ENCODE data around the gene ATXN1.
"Not testable (repeated sequence)": the region's sequence is repeated elsewhere in the genome, so short reads cannot be mapped to it uniquely, and the experiment has no call there.

The ATXN1 gene

DNA sequence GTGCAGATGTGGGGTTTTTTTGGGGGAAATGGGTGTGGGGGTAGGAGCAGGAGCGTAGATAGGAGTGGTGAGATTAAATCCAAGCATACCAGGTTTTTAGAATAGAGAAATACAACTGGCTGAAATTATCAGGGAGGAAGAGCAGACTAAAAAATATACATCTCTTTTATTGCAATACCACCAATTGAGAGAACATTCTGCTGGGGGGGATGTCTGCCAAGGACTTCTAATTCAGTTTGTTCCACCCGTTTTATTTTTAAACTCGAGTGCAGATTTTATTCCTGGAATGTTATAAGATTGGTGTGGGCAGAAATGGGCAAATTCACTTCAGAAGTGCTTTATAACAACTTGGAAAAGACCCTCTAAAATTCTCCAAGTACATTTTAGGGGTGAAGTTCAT is 330.2 kb downstream of the ATXN1 start:
- no peak for DNase-seq

DNA sequence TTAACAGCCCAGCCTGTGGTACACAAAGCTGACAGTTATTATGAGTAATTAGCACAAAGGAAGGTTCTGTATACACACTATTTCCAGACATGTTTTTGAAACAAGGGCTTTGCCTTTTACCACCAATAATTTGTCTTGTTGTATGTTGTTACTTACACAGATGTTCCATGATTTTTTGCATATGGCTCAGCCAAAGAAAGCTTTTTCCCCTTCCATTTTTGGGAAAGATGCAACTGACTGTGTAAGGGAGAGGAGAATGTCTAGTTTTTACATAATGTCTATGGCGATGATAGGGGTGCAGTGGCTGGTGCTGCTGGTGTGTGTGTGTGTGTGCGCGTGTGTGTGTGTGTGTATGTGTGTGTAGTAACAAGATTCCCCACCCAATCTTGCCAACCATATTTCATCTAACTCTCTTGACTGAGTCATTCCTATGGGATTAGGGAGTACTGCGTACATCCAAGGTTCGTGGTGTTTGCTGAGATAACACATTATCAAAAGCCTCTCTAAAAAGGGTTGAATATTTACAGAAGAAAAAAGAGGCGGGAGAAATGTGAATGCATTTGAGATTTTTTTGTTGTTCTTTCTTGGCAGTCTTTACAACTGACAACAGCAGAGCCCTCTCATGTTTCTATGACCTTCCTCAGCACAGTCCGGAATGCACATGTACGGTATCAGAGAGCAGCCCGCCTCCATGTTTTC is 330.7 kb downstream of the ATXN1 start:
- DNase-seq = no peak

DNA sequence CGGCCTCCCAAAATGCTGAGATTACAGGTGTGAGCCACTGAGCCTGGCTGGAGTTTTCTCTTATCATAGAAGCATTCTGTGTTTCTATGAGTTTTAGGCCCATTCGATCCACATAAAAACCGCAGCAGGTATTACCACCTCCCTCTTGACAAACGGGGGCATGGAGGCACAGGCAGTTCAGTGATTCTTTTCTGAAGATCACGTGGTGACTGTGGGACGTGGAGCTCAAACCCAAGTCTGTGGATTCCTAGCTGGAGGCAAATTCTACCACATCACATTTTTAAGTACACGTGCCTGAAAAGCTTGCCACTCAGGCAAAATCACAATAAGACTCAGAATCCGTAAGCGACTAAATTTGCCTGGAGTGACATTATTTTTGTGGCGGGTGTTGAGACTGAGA is 331.6 kb downstream of the ATXN1 start:
- DNase-seq = no peak

DNA sequence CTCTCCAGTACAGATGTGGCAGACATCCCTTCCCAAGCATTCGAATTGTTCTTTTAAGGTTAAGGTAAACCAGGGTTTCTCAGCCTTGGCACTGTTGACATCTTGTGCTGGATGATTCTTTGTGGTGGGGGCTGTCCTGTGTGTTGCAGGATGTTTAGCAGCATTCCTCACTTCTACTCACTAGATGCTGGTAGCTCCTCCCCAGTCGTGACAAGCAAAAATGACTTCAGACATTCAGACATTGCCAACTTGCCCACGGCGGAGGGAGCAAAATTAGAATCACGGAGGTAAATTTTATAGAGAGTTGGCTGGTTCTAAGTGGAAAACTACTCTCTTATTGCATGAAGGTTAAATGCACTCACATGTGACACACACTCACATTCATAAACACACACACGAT is 334.1 kb downstream of the ATXN1 start:
- no peak for DNase-seq

DNA sequence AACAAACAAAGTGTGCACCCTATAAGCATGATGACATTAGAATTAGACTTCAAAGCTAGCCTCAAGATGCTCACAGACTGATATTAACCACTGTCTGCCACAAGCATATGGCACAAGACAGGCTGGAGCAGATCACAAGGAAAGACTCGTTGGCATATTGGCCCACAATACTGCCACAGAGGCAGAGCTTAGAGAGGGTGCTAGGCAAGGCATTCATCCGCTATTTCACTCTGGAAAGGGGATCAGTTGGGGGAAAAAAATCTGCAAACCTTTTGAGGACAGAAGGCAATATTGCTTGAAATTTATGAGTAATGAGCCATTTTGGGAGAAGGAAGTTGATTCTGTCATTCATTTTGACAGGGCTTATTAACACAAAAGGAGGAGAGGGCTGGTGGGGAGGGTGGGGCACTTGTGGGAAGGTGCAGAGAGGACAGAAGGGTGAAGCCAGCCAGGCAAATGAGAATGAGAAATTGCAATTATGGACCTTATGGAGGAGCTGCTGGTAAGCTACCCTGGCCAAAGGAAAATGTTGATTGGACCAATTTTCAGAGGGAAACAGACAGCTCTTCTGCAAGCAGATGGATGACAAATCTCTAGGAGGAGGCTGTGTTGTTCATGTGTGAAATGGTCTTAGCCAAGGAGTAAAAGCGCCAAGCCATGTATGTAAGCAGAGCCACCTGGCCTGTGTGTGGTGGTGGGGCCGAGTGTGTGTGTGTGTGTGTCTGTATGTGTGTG is 335.2 kb downstream of the ATXN1 start:
- no peak for DNase-seq

DNA sequence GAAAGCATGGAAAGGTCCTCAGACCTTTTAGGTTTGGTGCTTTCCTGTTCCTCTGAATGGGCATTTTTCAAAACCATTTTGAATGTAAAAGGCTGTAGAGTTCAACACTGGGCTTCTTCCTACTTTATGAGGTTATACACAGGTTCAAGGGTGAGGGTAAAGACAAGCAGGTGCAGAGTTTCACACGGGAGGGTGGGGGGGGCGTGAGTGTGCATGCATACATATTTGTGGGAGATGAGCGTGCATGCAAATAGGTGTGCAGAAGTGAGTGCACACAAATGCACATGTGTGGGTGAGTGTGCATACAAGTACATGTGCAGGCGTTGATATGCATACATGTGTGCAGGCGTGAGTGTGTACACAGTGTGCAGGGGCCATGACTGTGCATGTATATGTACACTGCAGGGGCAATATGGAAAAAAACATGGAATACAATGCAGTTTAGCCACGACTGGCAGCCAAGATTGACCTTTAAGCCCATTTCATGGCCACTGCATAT is 339.7 kb downstream of the ATXN1 start:
- no peak for DNase-seq

DNA sequence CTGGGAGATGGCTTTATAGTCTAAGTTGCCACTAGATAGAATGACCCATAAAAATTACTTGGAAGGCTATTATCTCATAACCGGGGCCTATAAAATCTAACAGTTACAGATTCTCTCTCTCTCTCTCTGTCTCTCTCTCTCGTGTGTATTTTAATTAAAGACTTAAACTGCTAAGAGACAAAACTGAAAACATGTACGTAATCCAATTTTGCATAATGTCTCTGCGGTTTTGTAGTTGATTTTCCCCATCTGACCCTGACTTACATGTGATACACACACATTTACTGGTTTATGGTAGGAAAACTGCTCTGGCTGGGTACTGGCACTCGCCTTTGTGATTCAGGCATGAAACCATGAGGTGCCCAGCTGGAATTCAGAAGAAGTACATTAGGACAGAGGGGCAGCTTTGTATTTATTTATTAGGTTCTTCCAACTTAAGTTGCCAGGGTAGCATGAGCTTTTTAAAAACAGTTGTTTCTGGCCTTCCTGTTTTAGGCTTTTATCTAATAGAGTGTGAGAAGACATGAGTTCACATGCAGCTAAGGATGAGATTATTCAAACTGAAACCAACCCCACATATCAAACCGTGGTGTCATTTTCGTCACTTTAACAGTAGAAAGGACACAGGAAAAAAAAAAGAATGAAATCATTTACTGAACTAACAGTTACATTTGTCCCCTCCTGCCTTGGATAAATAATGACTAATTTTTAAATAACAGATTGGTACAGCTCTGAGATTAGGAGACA is 340.4 kb downstream of the ATXN1 start:
- no peak for DNase-seq

DNA sequence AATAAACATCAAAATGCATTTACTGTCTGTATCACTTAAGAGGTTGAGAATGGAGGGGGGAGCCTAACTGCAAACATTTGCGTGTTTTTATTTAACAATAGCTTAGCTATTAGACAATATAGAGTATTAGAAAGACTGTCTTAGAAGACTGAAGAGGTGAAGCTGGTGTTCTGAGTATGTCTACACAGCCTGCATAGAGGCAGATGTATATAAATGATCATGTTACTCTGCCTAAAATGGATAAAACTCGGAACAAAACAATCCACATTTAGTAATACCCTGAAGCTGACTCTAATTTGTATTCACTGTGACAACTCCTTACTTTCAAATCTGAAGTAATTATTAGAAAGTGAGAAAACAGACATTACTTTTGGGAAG is 340.9 kb downstream of the ATXN1 start:
- no peak for DNase-seq

DNA sequence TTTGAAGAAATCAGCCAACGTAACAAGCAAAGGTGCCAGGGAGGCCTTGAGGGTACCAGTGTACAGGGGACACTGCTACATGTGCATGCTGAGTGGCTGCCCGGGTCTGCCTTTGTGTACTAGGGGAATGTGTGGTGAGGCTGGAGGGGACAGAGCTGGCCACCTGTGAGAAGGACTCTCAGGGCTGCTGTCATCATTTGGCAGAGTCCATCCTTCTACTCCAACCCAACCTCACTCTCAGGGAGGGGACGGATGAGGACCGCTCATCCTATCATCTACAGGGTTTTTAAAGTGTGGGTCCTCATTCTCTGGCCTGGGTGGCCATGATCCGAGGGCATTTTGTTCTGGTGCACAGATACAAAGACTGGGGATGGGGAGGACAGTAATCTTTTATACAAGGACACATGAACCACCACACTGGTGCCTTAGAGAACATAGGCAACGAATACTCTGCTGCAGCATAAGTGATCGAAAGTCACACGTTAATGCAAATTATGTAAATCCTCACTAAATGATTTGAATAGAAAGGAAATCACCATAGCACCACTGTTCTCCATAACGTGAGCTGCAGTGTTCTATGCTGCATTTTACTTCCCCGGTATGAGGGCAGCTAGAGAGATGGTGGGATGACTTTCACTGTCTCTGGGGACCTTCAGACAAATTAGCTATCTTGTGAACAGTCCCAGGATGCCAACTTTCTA is 341.5 kb downstream of the ATXN1 start:
- DNase-seq = no peak

DNA sequence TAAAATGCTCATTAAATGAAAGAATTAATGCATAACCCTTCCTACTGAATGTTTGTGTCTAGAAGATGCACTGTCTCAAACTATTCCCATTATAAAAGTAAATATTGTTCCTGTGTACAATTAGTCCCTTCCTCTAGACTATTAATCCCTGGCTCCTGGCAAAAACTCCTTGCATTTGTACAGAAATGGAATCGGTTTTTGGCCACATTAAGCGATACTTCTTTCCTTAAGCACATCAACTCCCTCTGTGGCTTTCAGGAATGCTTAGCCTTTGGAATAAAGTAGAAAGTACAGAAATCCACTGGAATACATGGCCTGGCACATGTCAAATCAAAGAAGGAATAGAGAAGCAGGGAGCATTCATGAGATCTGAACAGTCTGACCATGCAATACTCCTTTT is 343.1 kb downstream of the ATXN1 start:
- no peak for DNase-seq

DNA sequence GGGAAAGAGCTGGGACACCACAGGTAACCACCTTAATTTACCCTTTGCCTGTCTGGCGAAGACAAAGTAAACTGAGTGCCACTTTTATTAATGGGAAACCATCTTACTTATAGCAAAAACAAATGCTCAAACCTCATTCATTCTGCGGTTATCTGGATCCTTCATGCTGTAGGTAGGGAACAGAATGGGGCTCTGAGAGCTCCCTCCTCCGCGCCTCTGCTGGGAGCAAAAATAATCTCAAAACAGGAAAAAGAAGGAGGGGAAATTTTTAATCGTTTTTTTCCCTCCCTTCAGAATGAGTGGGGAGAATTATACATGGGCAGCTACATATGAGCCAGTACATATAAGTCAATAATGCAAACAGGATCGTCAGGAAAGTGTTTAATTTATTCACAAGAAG is 345.6 kb downstream of the ATXN1 start:
- no peak for DNase-seq

DNA sequence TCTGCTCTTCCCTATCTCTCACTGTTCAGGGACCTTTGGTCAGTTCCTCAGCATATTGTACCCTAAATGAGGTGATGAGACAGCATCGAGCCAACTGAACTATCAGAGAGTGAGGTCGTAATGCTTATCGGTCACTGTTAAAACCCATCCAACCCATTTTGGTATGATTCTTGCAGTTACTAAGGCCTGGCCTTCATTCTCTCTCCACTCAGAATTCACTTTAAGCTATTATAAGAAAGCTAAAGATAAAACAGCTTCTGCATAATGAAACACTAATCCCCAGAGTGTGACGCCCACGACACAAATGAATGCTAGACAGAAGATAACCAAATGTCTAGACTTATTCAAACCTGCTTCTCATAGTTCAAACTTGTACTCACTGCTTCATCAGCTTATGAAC is 347.1 kb downstream of the ATXN1 start:
- no peak for DNase-seq

DNA sequence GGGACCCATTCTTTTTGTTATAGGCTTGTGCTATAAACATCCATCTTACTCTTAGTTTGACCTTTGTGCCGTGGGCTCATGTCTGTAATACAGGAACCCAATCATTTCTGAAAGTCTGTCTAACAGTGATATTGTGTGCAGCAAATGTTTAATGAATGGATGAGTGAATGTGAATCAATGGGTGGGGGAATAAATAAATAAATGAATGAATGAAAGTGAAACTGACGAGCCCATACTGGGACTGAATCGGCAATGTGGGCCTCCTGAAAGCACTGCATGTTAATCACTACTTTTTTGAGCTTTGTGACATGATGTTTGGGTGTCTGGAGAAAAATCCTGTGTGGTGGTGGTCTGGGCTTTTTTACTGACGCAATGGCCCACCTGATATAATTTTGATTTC is 347.9 kb downstream of the ATXN1 start:
- DNase-seq = no peak

DNA sequence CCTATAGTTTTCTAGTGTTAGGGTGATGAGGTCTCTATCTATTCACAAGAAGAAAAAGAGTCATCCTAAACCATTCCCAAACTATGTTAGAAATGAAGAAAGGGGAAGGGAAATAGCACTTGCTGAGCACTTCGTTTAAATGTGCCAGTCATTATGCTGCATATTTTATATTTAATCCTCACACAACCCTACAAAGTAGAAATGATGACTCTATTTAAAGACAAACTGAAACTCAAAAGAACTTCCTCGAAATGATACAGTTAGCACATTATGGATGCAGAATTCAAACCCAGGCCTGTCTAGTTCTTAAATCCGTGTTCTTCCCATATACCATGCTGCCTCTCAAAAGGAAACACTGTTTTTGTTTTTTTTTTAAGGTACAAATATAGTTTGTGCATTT is 348.3 kb downstream of the ATXN1 start:
- no peak for DNase-seq

DNA sequence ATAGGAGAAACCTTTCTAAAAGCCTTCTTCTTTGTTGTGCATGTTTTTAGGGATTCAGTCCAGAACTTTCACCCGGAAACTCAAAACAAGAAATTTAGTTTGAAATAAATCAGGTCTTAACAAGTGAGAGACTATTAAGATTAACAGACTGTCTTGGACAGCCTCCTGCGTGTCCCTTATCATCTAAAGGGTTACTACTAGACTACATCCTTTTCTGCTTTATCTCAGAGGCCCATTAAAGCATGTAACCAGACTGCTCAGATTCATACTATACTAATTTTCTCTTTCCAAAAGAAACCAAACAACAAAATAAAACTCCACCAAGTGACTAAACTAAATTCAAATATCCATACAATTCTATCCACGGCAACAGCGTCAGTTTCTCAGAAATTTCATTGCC is 349.1 kb downstream of the ATXN1 start:
- no peak for DNase-seq

DNA sequence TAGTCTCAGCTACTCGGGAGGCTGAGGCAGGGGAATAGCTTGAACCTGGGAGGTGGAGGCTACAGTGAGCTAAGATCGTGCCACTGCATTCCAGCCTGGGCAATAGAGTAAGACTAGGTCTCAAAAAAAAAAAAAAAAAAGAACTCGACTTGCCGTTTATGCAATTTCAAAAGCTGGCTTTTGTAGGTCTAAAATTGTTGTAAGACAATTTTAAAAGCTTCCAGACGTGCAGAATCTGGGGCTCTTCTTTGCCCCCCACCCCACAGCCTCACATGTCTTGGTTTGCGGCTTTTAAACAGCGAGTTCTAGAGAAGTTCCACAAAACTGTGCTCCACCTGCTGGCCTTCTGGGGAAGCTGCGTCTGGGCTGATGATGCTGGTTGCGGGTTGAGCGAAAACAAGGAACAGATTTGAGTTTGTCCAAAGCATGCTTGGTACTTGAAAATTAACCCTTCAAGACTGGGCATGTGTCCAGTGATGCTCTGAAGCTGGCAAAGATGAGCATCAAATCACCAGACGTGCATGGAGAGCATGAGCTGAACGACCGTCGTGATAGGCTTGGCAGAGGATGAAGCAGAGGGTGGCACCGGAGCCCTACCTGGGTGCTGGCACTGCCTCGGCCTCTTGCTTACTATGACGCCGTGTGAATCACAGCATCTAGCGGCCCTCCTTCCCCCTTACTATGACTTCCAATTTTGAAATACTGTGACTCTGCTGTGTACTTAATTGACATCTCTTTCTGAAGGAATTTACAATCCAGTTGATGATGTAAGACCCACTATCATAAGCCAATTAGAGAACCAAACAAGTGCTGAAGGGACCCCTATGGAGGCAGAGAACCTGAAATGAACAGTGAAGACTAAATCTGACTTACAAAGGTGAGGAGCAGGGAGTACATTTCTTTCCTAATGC is 351.5 kb downstream of the ATXN1 start:
- peak; percentile 15 to 30 for DNase-seq

DNA sequence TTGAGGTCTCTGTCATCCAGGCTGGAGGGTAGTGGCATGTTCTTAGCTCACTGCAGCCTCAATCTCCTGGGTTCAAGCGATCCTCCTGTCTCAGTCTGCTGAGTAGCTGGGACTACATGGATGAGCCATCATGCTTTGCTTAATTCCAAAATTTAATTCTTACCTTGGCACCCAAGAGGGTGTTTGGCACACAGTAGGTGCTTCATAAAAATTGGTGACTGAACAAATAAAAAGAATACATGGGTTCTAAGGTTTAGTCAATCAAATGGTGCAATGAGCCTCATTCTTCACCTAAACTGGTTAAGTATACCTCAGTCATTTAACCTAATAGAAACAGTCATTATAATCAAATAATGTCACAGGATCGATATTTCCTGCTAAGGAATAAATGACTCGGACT is 352.5 kb downstream of the ATXN1 start:
- DNase-seq = no peak

DNA sequence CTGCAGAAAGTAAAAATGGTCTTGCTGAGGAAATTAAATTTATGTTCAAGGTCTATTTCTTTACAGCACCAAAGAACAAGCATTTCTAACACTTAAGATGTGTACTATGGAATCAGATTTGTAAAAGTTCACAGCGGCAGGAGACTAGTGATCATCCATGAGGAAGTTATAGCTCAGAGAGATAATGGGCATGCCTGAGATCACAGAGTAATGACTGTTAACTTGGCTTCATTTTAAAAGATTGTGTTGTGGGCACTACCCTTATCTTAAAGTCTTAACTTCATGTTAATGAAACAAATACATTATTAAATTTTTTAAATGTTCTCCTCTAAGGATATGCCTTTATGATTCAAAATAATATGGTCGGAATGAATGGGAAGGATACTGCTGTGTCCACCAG is 354.3 kb downstream of the ATXN1 start:
- DNase-seq = no peak

DNA sequence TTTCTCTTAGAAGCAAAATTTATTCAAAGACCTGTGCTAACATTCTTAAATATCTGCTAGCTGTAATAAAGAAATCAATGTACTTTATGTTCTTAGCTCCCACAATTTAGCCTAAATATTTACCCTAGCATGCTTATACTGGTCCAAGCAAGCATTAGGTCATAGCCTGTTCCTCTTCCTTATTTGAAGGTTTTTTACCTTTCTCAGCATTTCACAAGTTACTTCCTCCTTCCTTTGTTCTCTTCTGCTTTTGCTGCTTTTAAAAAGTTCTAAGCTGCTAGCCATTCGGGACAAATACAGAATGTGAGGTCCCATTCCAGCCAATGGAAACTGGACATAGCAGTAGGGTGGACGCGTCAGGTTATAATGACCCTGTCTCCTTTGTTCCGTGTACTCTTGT is 354.7 kb downstream of the ATXN1 start:
- not testable (repeated sequence) for DNase-seq

DNA sequence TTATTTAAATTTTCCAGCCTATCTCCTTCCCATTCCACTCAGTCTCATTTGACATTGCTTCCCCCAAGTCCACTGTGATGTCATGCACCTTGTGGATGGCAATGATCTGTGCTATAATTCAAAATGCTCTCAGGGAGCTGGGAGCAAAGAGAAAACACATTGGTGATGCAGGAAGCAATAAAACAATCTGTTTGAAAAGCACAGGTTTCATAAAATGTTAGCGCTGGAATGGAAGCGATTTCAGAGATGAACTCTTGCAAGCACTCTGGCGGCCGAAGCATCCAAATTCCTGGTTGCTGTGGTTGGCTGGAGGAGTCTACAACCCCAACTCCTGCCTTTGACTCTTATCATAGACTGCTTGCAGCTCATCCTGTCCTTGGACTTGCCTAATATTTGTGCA is 355.9 kb downstream of the ATXN1 start:
- DNase-seq = no peak

DNA sequence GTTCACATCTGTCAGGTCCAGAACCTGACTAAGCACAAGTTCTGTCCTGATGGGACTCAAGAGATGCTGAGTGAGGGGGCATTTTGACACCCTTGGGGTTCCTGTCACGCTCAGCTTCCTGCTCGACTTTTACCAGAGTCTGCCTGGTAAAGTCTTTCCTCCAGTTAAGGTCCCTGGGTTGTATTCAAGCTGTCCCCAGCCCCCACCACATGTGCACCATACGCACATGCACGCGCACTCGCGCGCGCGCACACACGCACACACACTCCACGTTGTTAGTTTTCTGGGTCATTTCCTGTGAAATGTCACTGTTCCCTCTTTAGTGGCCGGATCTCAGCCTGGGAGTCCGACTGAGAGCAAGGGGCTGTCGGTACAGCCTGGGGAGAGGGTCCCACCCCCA is 356.8 kb downstream of the ATXN1 start:
- no peak for DNase-seq

DNA sequence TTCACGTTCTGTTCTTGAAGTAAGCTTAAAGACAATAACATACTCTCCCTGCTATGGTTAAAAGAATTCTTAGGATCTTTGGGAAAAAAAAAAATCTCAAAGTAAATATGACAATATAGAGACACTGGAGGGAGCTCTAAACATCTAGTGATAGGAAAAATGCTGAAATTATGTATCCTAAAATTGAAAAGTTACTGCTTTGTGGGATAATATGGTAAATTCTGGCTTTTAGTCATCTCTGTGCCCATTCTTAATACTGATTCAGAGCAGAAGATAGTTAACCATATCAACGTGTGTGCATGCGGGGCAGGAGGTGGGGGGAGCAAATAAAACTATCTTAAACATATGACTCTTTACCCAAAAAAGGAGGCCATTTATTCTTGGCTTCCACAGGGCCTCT is 357.4 kb downstream of the ATXN1 start:
- no peak for DNase-seq

All from SHP77 (cell line).